H1 (cell line): Measurements from ENCODE around the gene ZNF536. TPM values are rescaled to one million over a fixed set of nuclear protein-coding genes. Genes with fewer than 3 reads are reported as not detected.

Experiments
- CTCF ChIA-PET: fragments of 300-600 bp; sonication (Branson Sonifier 250); formaldehyde crosslinking; loops from one replicate; lab custom pipeline; 2021; ENCODE audit not compliant: partially characterized antibody; lab: Charles Lee
- POLR2A ChIA-PET: fragments of 300-600 bp; sonication (Branson Sonifier 250); formaldehyde crosslinking; loops from one replicate; lab custom pipeline; 2021; ENCODE audit warnings: inconsistent platforms; ENCODE audit not compliant: partially characterized antibody; lab: Charles Lee
- DNase-seq, 2 experiments: peaks; one replicate each; pipeline versions ENCODE4 v3.0.0 to v3.0.0-alpha.2; 2010 to 2022; ENCODE audit warnings: low spot score in 2 of 2, low read depth in 1 of 2, mixed read lengths in 1 of 2
- FAIRE-seq: peaks from 2 replicates; lab custom pipeline; 2011; peaks lifted over from hg19 to GRCh38; lab: Jason Lieb, UNC
- H2AFZ ChIP-seq: 2 replicates; pipeline ENCODE4 v1.8.1; 2012; ENCODE audit warnings: low read length, inconsistent platforms
- H2AK5ac ChIP-seq: 2 replicates; pipeline ENCODE4 v1.6.1; 2013; ENCODE audit warnings: low read depth, low read length
- H2BK120ac ChIP-seq: replicated peaks from 2 replicates; pipeline ENCODE3; 2013; ENCODE audit warnings: low read depth, low read length, inconsistent platforms
- H2BK12ac ChIP-seq: 2 replicates; pipeline ENCODE4 v1.6.1; 2013; ENCODE audit warnings: low read depth, low read length
- H2BK15ac ChIP-seq: 2 replicates; pipeline ENCODE4 v1.6.1; 2013; ENCODE audit warnings: low read length
- H2BK20ac ChIP-seq: 2 replicates; pipeline ENCODE4 v1.6.1; 2013; ENCODE audit warnings: low read length
- H2BK5ac ChIP-seq: 2 replicates; pipeline ENCODE4 v1.6.1; 2013; ENCODE audit warnings: low read depth, low read length
- H3K14ac ChIP-seq: 2 replicates; pipeline ENCODE4 v1.6.1; 2013; ENCODE audit warnings: inconsistent platforms; ENCODE audit not compliant: insufficient read length
- H3K18ac ChIP-seq: 2 replicates; pipeline ENCODE4 v1.6.1; 2013; ENCODE audit warnings: low read length; ENCODE audit errors: extremely low read depth
- H3K23ac ChIP-seq: 2 replicates; pipeline ENCODE4 v1.6.1; 2013; ENCODE audit warnings: inconsistent platforms; ENCODE audit not compliant: insufficient read length
- H3K23me2 ChIP-seq: 2 replicates; pipeline ENCODE4 v1.6.1; 2013; ENCODE audit warnings: low read depth, low read length
- H3K27ac ChIP-seq: 2 replicates; pipeline ENCODE4 v1.6.1; 2011; ENCODE audit warnings: low read depth, low read length, inconsistent platforms
- H3K27me3 ChIP-seq, 4 experiments: replicated peaks in 1 of 4; 1 replicate in 1 of 4; 2 replicates in 3 of 4; pipeline versions ENCODE4 v1.6.1 to v1.8.1; 2011 to 2013; ENCODE audit warnings: low read length in 3 of 4, mild to moderate bottlenecking in 3 of 4, inconsistent platforms in 2 of 4, mixed read lengths in 2 of 4, moderate library complexity in 1 of 4; ENCODE audit not compliant: control insufficient read depth in 3 of 4, insufficient read depth in 3 of 4; ENCODE audit errors: extremely low read depth in 1 of 4
- H3K36me3 ChIP-seq, 4 experiments: 2 replicates each; pipeline versions ENCODE4 v1.6.1 to v1.8.1; 2011 to 2013; ENCODE audit warnings: mild to moderate bottlenecking in 4 of 4, low read length in 3 of 4, moderate library complexity in 2 of 4, control low read depth in 1 of 4, inconsistent platforms in 1 of 4; ENCODE audit not compliant: insufficient read depth in 4 of 4, control insufficient read depth in 2 of 4
- H3K4ac ChIP-seq: replicated peaks from 2 replicates; pipeline ENCODE3; 2013; ENCODE audit warnings: low read length, low read depth, mixed read lengths, inconsistent platforms; ENCODE audit not compliant: insufficient read length
- H3K4me1 ChIP-seq, 4 experiments: replicated peaks in 1 of 4; 1 replicate in 1 of 4; 2 replicates in 3 of 4; pipeline versions ENCODE4 v1.6.1 to v1.8.1; 2011 to 2013; ENCODE audit warnings: low read length in 3 of 4, inconsistent platforms in 2 of 4, mixed read lengths in 1 of 4; ENCODE audit not compliant: insufficient read depth in 4 of 4, control insufficient read depth in 3 of 4
- H3K4me2 ChIP-seq, 2 experiments: 2 replicates each; pipeline versions ENCODE4 v1.6.1 to v1.8.1; 2011 to 2013; ENCODE audit warnings: low read depth in 2 of 2, low read length in 2 of 2, control low read depth in 1 of 2, inconsistent platforms in 1 of 2, mild to moderate bottlenecking in 1 of 2; ENCODE audit not compliant: insufficient read depth in 1 of 2
- H3K4me3 ChIP-seq, 4 experiments: fragments of 200-600, 300-600 bp in 1 of 4; sonication (generic), shearing (Covaris generic), sonication (Bioruptor Twin) in 1 of 4; 2 replicates each; pipeline versions ENCODE4 v1.5.1 to v1.8.1; 2011 to 2016; ENCODE audit warnings: low read length in 4 of 4, low read depth in 3 of 4, control low read depth in 2 of 4, inconsistent platforms in 2 of 4, mild to moderate bottlenecking in 2 of 4, mixed read lengths in 1 of 4, moderate library complexity in 1 of 4; ENCODE audit not compliant: insufficient read depth in 2 of 4; ENCODE audit errors: extremely low read depth in 1 of 4
- H3K56ac ChIP-seq: replicated peaks from 2 replicates; pipeline ENCODE3; 2013; ENCODE audit warnings: low read depth, mild to moderate bottlenecking, mixed read lengths, low read length, inconsistent platforms; ENCODE audit not compliant: insufficient read length
- H3K79me1 ChIP-seq: 2 replicates; pipeline ENCODE4 v1.6.1; 2013; ENCODE audit warnings: low read depth, low read length, control low read depth
- H3K79me2 ChIP-seq, 2 experiments: 2 replicates each; pipeline versions ENCODE4 v1.6.1 to v1.8.1; 2012 to 2013; ENCODE audit warnings: low read length in 2 of 2, mild to moderate bottlenecking in 2 of 2, inconsistent platforms in 1 of 2; ENCODE audit not compliant: insufficient read depth in 2 of 2, control insufficient read depth in 1 of 2
- H3K9ac ChIP-seq, 4 experiments: replicated peaks in 1 of 4; 1 replicate in 1 of 4; 2 replicates in 3 of 4; pipeline versions ENCODE4 v1.6.1 to v1.8.1; 2011 to 2013; ENCODE audit warnings: low read depth in 3 of 4, low read length in 3 of 4, control low read depth in 2 of 4, mild to moderate bottlenecking in 2 of 4, moderate library complexity in 2 of 4, inconsistent platforms in 1 of 4; ENCODE audit errors: extremely low read depth in 1 of 4
- H3K9me3 ChIP-seq, 2 experiments: 2 replicates each; pipeline versions ENCODE4 v1.6.1 to v1.8.1; 2012 to 2013; ENCODE audit warnings: mild to moderate bottlenecking in 2 of 2, moderate library complexity in 2 of 2, control low read depth in 1 of 2, inconsistent platforms in 1 of 2, low read depth in 1 of 2, low read length in 1 of 2, mixed read lengths in 1 of 2; ENCODE audit not compliant: insufficient read depth in 2 of 2
- H4K20me1 ChIP-seq, 2 experiments: replicated peaks in 1 of 2; 2 replicates each; pipeline versions ENCODE3 to v1.8.1; 2011 to 2013; ENCODE audit warnings: inconsistent platforms in 2 of 2, low read length in 2 of 2, mild to moderate bottlenecking in 1 of 2; ENCODE audit not compliant: insufficient read depth in 2 of 2, control insufficient read depth in 1 of 2
- H4K5ac ChIP-seq: 2 replicates; pipeline ENCODE4 v1.6.1; 2013; ENCODE audit warnings: low read length, low read depth, mixed read lengths, inconsistent platforms; ENCODE audit not compliant: insufficient read length
- H4K8ac ChIP-seq: 2 replicates; pipeline ENCODE4 v1.8.0; 2013; ENCODE audit warnings: mild to moderate bottlenecking, moderate library complexity, low read length, inconsistent platforms; ENCODE audit not compliant: insufficient read depth; ENCODE audit errors: extremely low read depth
- H4K91ac ChIP-seq: replicated peaks from 2 replicates; pipeline ENCODE3; 2013; ENCODE audit warnings: low read length, mixed read lengths, inconsistent platforms; ENCODE audit not compliant: insufficient read length
- KDM5A ChIP-seq: fragments of 200-600 bp; IDR thresholded peaks from 2 replicates; pipeline ENCODE4 v1.7.1; 2012; ENCODE audit warnings: mild to moderate bottlenecking, low read length, inconsistent platforms, mixed read lengths
- ZNF274 ChIP-seq: IDR thresholded peaks from 2 replicates; pipeline ENCODE4 v1.7.0; 2012; ENCODE audit warnings: low read length, borderline replicate concordance; ENCODE audit errors: extremely low read depth
- WGBS, 2 experiments: shearing (Covaris generic) in 1 of 2; methylation state at CpG; one replicate each; pipeline versions ENCODE4 v1.1.6 to v1.1.7; 2013 to 2015; ENCODE audit warnings: low lambda C conversion rate in 2 of 2, mixed read lengths in 2 of 2, inconsistent platforms in 1 of 2, low coverage in 1 of 2, missing lambda C conversion rate in 1 of 2; ENCODE audit not compliant: insufficient replicate concordance in 2 of 2, insufficient coverage in 1 of 2, insufficient read length in 1 of 2; ENCODE audit errors: extremely low coverage in 1 of 2, missing lambda C conversion rate in 1 of 2; 5-methylcytosine and 5-hydroxymethylcytosine counted together
- polyA plus RNA-seq, 7 experiments: library from polyadenylated mRNA; depleted of rRNA in 3 of 7; stranded (reverse) in 5 of 7; unstranded in 2 of 7; fragments of >200 nt in 5 of 7; fragments of 200-250 nt in 2 of 7; gene quantifications; 1 replicate in 5 of 7; 2 replicates in 1 of 7; 4 replicates in 1 of 7; pipeline versions ENCODE4 v1.2.1 to v1.2.3, GENCODE V29; 2011 to 2013; ENCODE audit warnings: missing spikeins in 2 of 7, mixed read lengths in 2 of 7
- total RNA-seq: library from RNA; stranded (reverse); fragmentation: NEBNext Ultra II Directional; extraction: Animal tissue kit (Norgen Biotek cat#: 25700); gene quantifications from 2 replicates; pipeline ENCODE4 v1.2.1, GENCODE V29; 2021

The ZNF536 gene
- total and polyA plus RNA-seq, 2 of the 8 experiments (the other 6 are each of a cell fraction or from before 2014, with no cell fraction given): 0.09 to 0.11 TPM

GRCh38 chr19:30543243-30543945 is 171.2 kb downstream of the ZNF536 start:
- no peak overlapping the region for H3K27ac ChIP-seq
- no peaks in the 10 kb centered on the region for H4K20me1 ChIP-seq
- H3K4me2 ChIP-seq: no peak overlapping the region
- DNase-seq: no peak
- no peak for FAIRE-seq
- H3K36me3 ChIP-seq: no peaks in the 10 kb centered on the region
- H2BK5ac ChIP-seq: no peak overlapping the region
- no peak overlapping the region for H3K4ac ChIP-seq
- H2BK15ac ChIP-seq: no peak overlapping the region
- H3K4me1 ChIP-seq: peaks cover 0 to 9% (median 4%) of the 10 kb centered on the region in 4 experiments; a peak in 4 of 7 replicates
- no peak overlapping the region for H3K56ac ChIP-seq
- no peaks in the 10 kb centered on the region for H3K23me2 ChIP-seq
- H3K79me1 ChIP-seq: no peaks in the 10 kb centered on the region
- no peak overlapping the region for H2AFZ ChIP-seq
- no peak overlapping the region for H3K14ac ChIP-seq
- 96% methylated on average over 9 of the region's 9 CpGs; no CpG with 5 or more reads in 1 of the 2 experiments for WGBS, 2 experiments
- H4K5ac ChIP-seq: no peak overlapping the region
- no peak overlapping the region for H3K23ac ChIP-seq
- no peak overlapping the region for H2BK12ac ChIP-seq
- CTCF ChIA-PET: interaction anchor here (1.1 to 1.6 kb wide), 4 partner anchors 9 to 47 kb away, joined by 3 to 6 read pairs (median 3); no protein-coding TSS in a partner anchor
- TF ChIP-seq ZNF274 (no peak), KDM5A (no peak)
- H3K4me3 ChIP-seq: no peak overlapping the region
- no peak overlapping the region for H3K9ac ChIP-seq
- H3K27me3 ChIP-seq: no peaks in the 10 kb centered on the region; a peak in 1 of 7 replicates
- H3K9me3 ChIP-seq: peaks cover 0 to 1% of the 10 kb centered on the region in 2 experiments; a peak in 2 of 4 replicates
- peak overlapping the region; percentile 26 for H4K91ac ChIP-seq
- POLR2A ChIA-PET: no interaction called here
- H2BK120ac ChIP-seq: no peak overlapping the region
- H3K79me2 ChIP-seq: no peaks in the 10 kb centered on the region
- no peak overlapping the region for H3K18ac ChIP-seq
- peak overlapping the region; percentile 53; the same call in 1 of the 2 replicates for H4K8ac ChIP-seq
- no peak overlapping the region for H2AK5ac ChIP-seq
- H2BK20ac ChIP-seq: no peak overlapping the region
